GM18951 (cell line): ENCODE measurements around the gene KCNQ1OT1.

Source experiments
- POLR2A ChIP-seq: IDR thresholded peaks from 4 replicates; pipeline ENCODE4 v1.6.1; 2011; ENCODE audit warnings: mild to moderate bottlenecking; ENCODE audit not compliant: insufficient read length, insufficient read depth; ENCODE audit errors: extremely low read depth
- in situ Hi-C: fragments of 300-500 bp; cut with MboI; formaldehyde crosslinking; loops from one replicate; pipeline ENCODE4 v1.12.0; 2022; ENCODE audit warnings: low sequenced_read_pairs, mixed read lengths, inconsistent platforms; ENCODE audit not compliant: unreplicated experiment

Gene KCNQ1OT1

DNA sequence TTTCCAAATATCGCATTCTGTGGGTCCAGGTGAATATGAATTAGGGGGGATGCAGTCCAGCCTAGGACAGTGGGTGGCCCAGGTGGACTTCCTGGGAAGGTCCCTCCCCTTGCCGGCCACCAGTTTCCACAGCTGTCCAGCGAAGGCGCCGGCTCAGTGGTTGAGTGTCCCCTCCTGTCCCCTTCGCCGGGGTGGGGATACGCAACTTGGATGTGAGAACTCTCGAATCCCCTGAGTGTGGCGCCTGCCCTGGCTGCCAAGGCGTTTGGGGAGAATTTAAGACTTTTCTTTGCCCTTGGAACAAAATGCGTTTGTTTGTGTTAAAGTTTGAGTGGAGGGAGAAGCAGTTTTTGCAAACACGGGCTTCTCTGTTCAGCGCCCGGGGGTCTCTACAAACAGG is 123.7 kb downstream of the KCNQ1OT1 start:
- in situ Hi-C loops: no loop called here
- no peak for TF ChIP-seq POLR2A

GRCh38 chr11:2575591-2576051 is 124.2 kb downstream of the KCNQ1OT1 start:
- in situ Hi-C loops: no loop called here
- no peak for TF ChIP-seq POLR2A

GRCh38 chr11:2574553-2575535 is 125.0 kb downstream of the KCNQ1OT1 start:
- in situ Hi-C loops: no loop called here

DNA sequence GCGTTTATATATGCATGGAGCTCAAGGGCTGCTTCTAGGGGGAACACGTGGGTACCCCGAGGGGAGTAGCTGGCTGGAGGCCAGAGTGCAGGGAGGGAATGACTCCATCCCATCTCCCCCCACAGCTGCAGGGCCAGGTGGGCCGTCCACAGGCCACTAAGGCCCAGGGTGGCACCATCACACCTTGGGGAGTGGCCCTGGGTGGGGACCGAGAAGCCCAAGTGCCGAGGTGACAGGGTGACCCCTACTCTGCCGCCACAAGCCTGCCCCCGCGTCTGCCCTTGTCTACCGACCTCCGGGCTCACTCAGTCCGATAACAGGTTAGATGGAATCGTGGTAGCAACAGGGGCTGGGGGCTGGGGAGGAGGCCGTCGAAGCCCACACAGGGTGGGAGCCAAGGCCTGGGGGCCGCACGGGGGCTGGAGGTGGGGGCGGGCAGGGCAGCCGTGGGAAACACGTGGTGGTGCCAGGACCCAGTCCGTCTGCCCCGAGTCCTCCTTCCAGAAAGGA is 125.7 kb downstream of the KCNQ1OT1 start:
- no peak for TF ChIP-seq POLR2A
- in situ Hi-C loops: no loop called here

More at GRCh38 chr11:2574553-2575535, 125.0 kb downstream of the KCNQ1OT1 start:
- TF ChIP-seq POLR2A: no peak

DNA sequence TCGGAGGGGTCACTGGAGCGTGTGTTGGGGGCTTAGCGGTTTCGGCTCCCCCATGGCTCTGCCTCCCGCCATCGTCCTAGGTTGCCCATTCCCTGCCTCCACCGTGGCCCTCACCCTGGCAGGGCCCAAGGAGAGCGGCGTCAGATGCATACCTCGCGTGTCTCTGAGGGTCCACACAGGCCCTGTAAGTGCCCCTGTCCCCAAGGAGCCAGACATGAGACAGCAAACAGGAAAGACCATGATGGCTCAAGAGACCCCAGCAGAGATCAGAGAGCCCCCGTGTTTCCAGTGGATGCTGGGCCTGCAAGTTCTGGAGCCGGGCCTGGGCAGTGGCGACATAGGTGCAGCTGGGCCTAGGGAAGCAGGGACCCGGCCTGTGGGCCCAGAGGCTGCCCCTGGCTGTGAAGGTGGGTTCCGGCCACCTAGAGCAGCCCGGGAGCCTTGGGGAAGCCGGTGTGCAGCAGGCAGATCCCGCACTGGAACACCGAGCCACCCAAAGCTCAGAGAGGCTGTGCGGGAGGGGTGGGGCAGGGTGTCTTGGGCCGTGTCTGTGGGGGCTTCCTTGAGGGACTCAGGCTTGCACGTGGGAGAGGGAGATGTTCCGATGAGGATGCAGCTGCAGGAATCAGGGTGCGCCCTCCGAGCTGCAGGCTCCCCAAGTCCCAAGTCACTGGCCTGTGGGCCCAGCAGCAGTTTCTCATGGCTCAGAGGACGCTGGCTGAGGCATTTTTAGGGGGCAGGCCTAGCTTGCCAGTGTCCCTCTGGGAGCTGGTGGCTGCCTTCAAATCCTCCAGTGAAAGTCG is 126.4 kb downstream of the KCNQ1OT1 start:
- in situ Hi-C loops: no loop called here
- TF ChIP-seq POLR2A: no peak

DNA sequence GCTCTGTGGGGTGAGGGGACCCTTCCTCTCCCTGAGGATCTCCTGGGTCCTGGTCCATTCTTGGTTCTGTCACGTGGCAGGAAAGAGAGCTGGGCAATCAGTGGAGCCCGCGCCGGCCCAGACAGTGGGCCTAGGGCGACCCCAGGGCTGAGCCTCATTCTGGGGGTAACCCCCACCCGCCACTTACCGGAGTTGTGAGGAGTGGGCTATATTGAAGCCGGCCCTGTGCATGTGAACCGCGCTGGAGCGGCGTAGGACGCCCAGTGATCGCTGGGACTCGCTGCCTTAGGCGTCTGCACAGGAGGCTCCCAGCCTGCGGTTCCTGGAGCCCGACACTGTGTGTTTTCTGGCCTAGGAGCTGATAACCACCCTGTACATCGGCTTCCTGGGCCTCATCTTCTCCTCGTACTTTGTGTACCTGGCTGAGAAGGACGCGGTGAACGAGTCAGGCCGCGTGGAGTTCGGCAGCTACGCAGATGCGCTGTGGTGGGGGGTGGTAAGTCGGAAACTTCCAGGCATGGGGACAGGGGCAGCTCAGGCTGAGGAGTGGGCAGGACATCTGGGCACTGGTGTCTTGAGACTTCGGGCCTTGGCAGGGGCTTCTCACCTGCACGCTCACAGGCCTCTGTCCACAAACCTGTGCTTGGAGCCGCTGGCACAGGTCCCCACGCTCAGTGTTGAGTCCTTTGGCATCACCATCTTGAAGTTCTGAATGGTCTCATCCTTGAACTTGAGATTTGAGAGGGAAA is 127.1 kb downstream of the KCNQ1OT1 start:
- TF ChIP-seq POLR2A: no peak
- in situ Hi-C loops: no loop called here

GRCh38 chr11:2571598-2572281 is 128.1 kb downstream of the KCNQ1OT1 start:
- no peak for TF ChIP-seq POLR2A
- in situ Hi-C loops: no loop called here

GRCh38 chr11:2570841-2571597 is 128.8 kb downstream of the KCNQ1OT1 start:
- in situ Hi-C loops: no loop called here
- no peak for TF ChIP-seq POLR2A

DNA sequence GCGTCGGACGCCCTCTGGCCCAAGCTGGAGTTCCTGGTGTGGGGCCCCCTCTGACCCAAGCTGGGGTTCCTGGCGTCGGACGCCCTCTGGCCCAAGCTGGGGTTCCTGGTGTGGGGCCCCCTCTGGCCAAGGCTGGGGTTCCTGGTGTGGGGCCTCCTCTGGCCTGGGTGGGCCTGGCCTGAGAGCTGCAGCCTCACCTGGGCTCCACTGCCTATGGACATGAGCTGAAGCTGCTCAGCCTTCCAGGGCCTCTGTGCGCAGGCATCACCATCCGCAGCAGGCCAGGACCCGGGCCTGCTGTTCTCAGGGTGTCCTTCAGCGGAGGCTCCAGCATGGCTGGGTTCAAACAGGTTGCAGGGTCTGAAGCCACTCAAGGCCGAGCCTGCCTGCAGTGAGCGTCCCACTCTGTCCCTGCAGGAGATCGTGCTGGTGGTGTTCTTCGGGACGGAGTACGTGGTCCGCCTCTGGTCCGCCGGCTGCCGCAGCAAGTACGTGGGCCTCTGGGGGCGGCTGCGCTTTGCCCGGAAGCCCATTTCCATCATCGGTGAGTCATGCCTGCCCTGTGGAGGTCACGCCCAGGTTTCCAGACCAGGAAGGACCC is 129.5 kb downstream of the KCNQ1OT1 start:
- no peak for TF ChIP-seq POLR2A
- in situ Hi-C loops: no loop called here

DNA sequence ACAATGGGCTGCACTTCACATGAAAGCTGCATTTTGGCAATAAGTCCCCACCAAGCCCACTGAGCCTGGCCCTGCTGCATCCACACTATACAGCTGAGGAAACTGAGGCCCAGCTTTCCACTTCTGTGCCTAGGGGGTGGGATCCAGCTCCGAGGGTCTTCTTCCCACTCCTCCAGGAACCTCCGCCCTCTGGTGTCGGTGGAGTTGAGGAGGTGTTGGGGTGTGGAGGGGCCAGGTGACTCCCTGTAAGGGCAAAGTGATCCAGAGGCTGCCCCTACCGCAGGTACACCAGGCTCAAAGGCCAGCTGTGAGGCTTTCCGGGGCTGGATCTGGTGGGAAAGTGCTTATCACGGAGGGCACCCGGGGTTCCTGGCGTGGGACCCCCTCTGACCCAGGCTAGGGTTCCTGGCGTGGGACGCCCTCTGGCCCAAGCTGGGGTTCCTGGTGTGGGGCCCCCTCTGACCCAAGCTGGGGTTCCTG is 130.0 kb downstream of the KCNQ1OT1 start:
- in situ Hi-C loops: no loop called here
- no peak for TF ChIP-seq POLR2A

GRCh38 chr11:2569321-2569721 is 130.5 kb downstream of the KCNQ1OT1 start:
- in situ Hi-C loops: no loop called here
- no peak for TF ChIP-seq POLR2A
